Tibial nerve (tissue), 4 donors: ENCODE data around the gene BACE1. TPM values are rescaled to one million over a fixed set of nuclear protein-coding genes. Genes with fewer than 3 reads are reported as not detected.

Experiments used
- DNase-seq, 2 donors: peaks; one replicate each; pipeline ENCODE4 v3.0.0-alpha.2; 2019; ENCODE audit warnings: low spot score in 2 of 2
- H3K27ac ChIP-seq, 4 donors: fragments of 200-600 bp; sonication (generic) in 3 of 4; one replicate each; pipeline ENCODE4 v1.5.1; 2017 to 2019; ENCODE audit warnings: mild to moderate bottlenecking in 1 of 4
- H3K27me3 ChIP-seq, 2 donors: fragments of 200-600 bp; sonication (generic) in 1 of 2; one replicate each; pipeline versions ENCODE4 v1.5.1 to v1.6.0; 2017 to 2019
- H3K36me3 ChIP-seq, 3 donors: fragments of 200-600 bp; sonication (generic); one replicate each; pipeline ENCODE4 v1.5.1; 2018 to 2019
- H3K4me1 ChIP-seq, 4 donors: fragments of 200-600 bp; sonication (generic) in 3 of 4; one replicate each; pipeline ENCODE4 v1.5.1; 2017 to 2019
- H3K4me3 ChIP-seq, 4 donors: fragments of 200-600 bp; sonication (generic) in 3 of 4; one replicate each; pipeline ENCODE4 v1.5.1; 2017 to 2019; ENCODE audit warnings: mild to moderate bottlenecking in 1 of 4, moderate library complexity in 1 of 4
- H3K9me3 ChIP-seq, 4 donors: fragments of 200-600 bp; sonication (generic) in 3 of 4; one replicate each; pipeline ENCODE4 v1.5.1; 2017 to 2019
- EP300 ChIP-seq, 2 donors: sonication (generic); formaldehyde crosslinking; IDR thresholded peaks; one replicate each; pipeline ENCODE4 v1.6.1; 2017; ENCODE audit warnings: antibody characterized with exemption in 2 of 2, mild to moderate bottlenecking in 1 of 2
- POLR2A ChIP-seq, 2 donors: fragments of 450-650 bp; IDR thresholded peaks; one replicate each; pipeline ENCODE4 v1.6.1; 2017; ENCODE audit warnings: antibody characterized with exemption in 2 of 2, mild to moderate bottlenecking in 2 of 2, moderate library complexity in 2 of 2
- WGBS, 2 donors: methylation state at CpG; one replicate each; pipeline ENCODE4 v1.1.5; 2018; 5-methylcytosine and 5-hydroxymethylcytosine counted together
- total RNA-seq, 4 donors: library from RNA; depleted of rRNA; stranded (reverse); fragments of >200 nt; gene quantifications; one replicate each; pipeline ENCODE4 v1.1.0, GENCODE V29; 2016
- TF ChIP-seq, protein P1 (sequence below), 5 experiments: fragments of 200-600 bp in 3 of 5; fragments of 450-650 bp in 2 of 5; sonication (generic) in 3 of 5; IDR thresholded peaks; one replicate each; pipeline ENCODE4 v1.5.1; 2016 to 2019; ENCODE audit warnings: antibody characterized with exemption in 5 of 5, mild to moderate bottlenecking in 3 of 5, moderate library complexity in 2 of 5

The BACE1 gene
- total RNA-seq, 4 donors from 2014 or later = 23.2 to 35.1 (median 26.0) TPM

DNA sequence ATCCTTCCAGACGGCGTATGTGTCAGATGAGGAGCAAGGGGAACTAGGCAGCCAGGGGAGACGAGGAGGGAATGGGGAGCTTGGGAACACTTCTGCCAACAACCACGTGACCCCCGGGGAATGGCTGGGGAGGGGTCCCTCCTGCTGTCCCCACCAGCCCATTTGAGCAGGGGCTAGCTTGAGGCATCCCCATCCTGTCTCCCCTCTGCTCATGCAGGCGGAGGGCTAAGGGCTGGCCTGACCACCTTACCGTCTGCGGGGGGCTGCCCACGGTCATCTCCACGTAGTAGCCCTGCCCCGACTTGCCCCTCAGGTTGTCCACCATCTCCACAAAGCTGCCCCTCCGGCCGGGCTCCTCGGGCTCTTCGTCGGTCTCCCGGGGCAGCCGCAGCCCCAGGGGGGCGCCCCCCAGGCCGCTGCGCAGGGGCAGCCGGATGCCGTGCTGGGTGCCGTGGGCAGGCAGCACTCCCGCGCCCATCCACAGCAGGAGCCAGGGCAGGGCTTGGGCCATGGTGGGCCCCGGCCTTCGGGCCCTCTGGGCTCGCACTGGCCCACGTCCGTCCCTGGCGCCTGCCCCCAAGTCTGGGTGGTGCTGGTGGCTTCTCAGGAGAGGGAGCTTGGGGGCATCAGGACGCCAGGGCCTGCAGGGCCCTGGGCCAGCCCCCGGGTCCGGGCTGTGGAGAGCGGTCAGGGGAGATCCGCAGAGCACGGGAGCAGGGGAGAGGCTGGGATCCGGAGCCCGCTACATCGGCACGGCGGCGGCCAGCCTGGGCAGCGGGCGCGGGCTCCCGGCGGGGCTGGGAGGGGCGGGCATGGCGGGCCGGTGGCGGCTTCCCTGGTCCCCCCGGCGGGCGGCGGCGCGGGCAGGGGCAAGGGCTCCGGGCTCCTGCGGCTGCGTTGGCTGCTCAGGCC is 515 bp downstream of the BACE1 start:
- peak overlapping the region; percentile 44 to 73 (median 68) for H3K27ac ChIP-seq
- WGBS, 2 donors = 1 to 3% methylated on average over 22 to 38 of the region's 62 CpGs
- DNase-seq = no peak

DNA sequence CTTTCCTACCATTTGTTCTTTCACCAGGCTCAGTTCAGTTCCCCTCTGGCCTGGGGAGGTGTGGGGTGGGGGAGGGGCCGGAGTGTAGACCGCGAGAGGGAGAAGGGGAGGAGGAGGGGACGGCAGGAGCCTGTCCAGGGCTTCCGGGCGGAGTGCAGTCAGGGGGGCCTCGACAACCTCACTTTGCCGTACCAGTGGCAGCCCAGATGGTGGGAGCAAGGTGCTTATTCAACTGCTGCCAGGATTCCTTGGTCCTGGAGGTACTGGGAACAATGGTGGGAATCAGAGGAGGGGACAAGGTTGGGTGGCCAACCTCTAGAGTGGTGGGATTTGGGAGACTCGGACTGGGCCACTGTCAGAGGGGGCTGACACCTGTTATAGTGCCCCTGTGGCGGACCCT is 1.2 kb downstream of the BACE1 start:
- 12 to 14% methylated on average over 6 to 10 of the region's 10 CpGs for WGBS, 2 donors
- TF ChIP-seq EP300 (IDR thresholded peaks at IDR 0.05) (no peak), POLR2A (IDR thresholded peaks at IDR 0.05) (no peak)
- TF ChIP-seq, protein P1, sequence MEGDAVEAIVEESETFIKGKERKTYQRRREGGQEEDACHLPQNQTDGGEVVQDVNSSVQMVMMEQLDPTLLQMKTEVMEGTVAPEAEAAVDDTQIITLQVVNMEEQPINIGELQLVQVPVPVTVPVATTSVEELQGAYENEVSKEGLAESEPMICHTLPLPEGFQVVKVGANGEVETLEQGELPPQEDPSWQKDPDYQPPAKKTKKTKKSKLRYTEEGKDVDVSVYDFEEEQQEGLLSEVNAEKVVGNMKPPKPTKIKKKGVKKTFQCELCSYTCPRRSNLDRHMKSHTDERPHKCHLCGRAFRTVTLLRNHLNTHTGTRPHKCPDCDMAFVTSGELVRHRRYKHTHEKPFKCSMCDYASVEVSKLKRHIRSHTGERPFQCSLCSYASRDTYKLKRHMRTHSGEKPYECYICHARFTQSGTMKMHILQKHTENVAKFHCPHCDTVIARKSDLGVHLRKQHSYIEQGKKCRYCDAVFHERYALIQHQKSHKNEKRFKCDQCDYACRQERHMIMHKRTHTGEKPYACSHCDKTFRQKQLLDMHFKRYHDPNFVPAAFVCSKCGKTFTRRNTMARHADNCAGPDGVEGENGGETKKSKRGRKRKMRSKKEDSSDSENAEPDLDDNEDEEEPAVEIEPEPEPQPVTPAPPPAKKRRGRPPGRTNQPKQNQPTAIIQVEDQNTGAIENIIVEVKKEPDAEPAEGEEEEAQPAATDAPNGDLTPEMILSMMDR (IDR thresholded peaks at IDR 0.05) = no peak
- DNase-seq = no peak

More for the DNA sequence above, 515 bp downstream of the BACE1 start:
- no peaks in the 10 kb centered on the region for H3K9me3 ChIP-seq
- H3K27me3 ChIP-seq = no peaks in the 10 kb centered on the region
- H3K36me3 ChIP-seq = peaks cover 0 to 6% (median 0%) of the 10 kb centered on the region in 3 donors
- peak overlapping the region; percentile 66 to 85 (median 77) for H3K4me3 ChIP-seq
- H3K4me1 ChIP-seq = peaks cover 0 to 45% (median 16%) of the 10 kb centered on the region in 4 donors
- TF ChIP-seq EP300 (IDR thresholded peaks at IDR 0.05) (no peak), POLR2A (IDR thresholded peaks at IDR 0.05) (no peak)
- TF ChIP-seq, protein P1 (IDR thresholded peaks at IDR 0.05) = no peak

DNA sequence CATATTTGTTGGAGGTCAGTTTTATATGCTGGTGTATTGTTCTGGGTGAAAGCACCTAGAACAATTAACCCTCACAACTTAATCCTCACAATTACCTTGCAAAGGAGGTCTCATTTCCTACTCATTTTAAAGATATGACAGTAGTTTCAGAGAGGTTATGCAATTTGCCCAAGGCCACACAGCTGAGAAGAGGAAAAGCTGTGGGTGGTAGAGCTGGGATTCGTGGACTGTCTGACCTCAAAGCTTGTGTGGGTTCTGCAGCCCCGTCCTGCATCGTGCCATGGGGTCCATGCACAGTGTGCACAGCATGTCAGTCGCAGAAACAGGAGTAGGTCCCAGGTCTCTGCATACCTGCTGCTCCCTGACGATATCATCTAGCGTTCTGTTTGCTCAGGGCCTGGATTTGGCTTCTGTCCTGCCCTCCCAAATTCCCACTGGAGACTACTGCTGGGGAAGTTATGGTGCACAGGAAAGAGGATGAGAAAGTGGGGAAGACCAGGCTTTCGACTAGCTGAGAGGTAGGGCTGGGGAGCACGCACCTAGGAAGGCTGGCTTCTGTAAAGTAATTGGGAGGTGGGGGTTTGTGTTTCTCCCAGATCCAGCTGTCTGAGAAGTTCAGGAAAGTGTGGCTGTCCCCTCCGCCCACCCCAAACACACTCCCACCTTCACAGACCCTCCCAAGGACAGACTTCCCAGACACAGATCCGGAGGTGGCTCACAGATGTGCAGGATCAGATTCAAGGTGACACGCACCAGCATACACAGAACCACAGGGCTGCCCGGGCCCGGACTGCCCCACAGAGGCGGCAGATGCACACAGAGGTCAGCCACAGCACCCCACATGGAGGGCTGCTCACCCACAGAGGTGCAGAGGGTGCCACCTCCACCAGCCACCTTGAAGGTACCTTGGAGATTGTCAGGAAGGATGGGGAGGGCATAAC is 2.0 kb downstream of the BACE1 start:
- DNase-seq = no peak
- H3K27ac ChIP-seq = no peak overlapping the region
- H3K4me3 ChIP-seq = peak overlapping the region in 1 of 4 donors; percentile 70
- no peaks in the 10 kb centered on the region for H3K27me3 ChIP-seq
- 72 to 73% methylated on average over 13 to 14 of the region's 14 CpGs for WGBS, 2 donors
- H3K36me3 ChIP-seq = peaks cover 0 to 11% (median 0%) of the 10 kb centered on the region in 3 donors
- no peak for TF ChIP-seq POLR2A (IDR thresholded peaks at IDR 0.05)
- TF ChIP-seq, protein P1 (IDR thresholded peaks at IDR 0.05) = no peak
- no peaks in the 10 kb centered on the region for H3K9me3 ChIP-seq
- peaks cover 0 to 38% (median 16%) of the 10 kb centered on the region in 4 donors for H3K4me1 ChIP-seq

More for the DNA sequence above, 1.2 kb downstream of the BACE1 start:
- Histone ChIP-seq H3K4me1 (peaks cover 0 to 45% (median 16%) of the 10 kb centered on the region in 4 donors), H3K9me3 (no peaks in the 10 kb centered on the region), H3K27me3 (no peaks in the 10 kb centered on the region), H3K36me3 (peaks cover 0 to 11% (median 0%) of the 10 kb centered on the region in 3 donors), H3K4me3 (peak overlapping the region; percentile 66 to 85 (median 77)), H3K27ac (peak overlapping the region in 1 of 4 donors; percentile 73)

DNA sequence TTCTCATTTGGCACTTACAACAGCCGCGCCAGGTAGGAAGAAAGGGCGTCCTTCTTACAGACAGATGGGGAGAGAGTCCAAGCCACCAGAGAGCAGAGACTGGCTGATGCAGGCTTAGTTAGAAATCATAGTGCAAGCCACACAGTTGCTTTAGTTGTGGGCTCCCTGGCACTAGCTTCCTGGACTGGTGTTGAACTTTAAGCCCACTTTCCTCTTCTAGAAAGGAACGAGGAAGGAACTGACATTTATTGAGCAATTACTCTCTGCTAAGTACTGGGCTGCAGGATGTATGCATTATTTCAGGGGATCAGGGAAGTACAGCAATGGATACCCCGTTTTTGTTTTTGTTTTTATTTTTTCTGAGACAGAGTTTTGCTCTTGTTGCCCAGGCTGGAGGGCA is 3.0 kb downstream of the BACE1 start:
- Histone ChIP-seq H3K27me3 (no peaks in the 10 kb centered on the region), H3K36me3 (peaks cover 0 to 11% (median 0%) of the 10 kb centered on the region in 3 donors), H3K4me1 (peaks cover 0 to 38% (median 16%) of the 10 kb centered on the region in 4 donors), H3K4me3 (no peak overlapping the region), H3K27ac (no peak overlapping the region), H3K9me3 (no peaks in the 10 kb centered on the region)
- 75% methylated on average over 5 of the region's 5 CpGs for WGBS, 2 donors
- no peak for DNase-seq
- TF ChIP-seq EP300 (IDR thresholded peaks at IDR 0.05) (no peak), POLR2A (IDR thresholded peaks at IDR 0.05) (no peak)
- TF ChIP-seq, protein P1 (IDR thresholded peaks at IDR 0.05) = no peak
